ENCODE measurements around the gene FAM3B.

GRCh38 chr21:41322496-41323382, 6.1 kb downstream of the FAM3B start:
- TF ChIP-seq EZH2 (IDR thresholded peaks at IDR 0.05; ENCODE audit: borderline replicate concordance, low read length) (no peak), CTCF (IDR thresholded peaks at IDR 0.05; ENCODE audit: low read length) (no peak)

All from OCI-LY1 (cell line).